Measurements from ENCODE around the gene CSH2.
"Not testable (repeated sequence)": the region's sequence is repeated elsewhere in the genome, so short reads cannot be mapped to it uniquely, and the experiment has no call there.

Gene CSH2

GRCh38 chr17:63896524-63897354 lies 23.3 kb upstream of the CSH2 start, which contains the start of gene CSH1:
Gene CSH1, minus strand, starts transcription at chr17:63896574. Its CDS starts 63 bp downstream, at chr17:63896511.
- DNase-seq (ENCODE audit: low spot score) = not testable (repeated sequence)

GRCh38 chr17:63894821-63895220 lies 21.3 kb upstream of the CSH2 start:
- DNase-seq (ENCODE audit: low spot score) = not testable (repeated sequence)

- not testable (repeated sequence) for DNase-seq (ENCODE audit: low spot score)
Observed at GRCh38 chr17:63894021-63894420, 20.5 kb upstream of the CSH2 start.

- not testable (repeated sequence) for DNase-seq (ENCODE audit: low spot score)
Observed at GRCh38 chr17:63892316-63893037, 19.0 kb upstream of the CSH2 start.

- not testable (repeated sequence) for DNase-seq (ENCODE audit: low spot score)
Observed at GRCh38 chr17:63889026-63889848, 15.8 kb upstream of the CSH2 start.

- DNase-seq (ENCODE audit: low spot score) = not testable (repeated sequence)
Observed at GRCh38 chr17:63885119-63885518, 11.6 kb upstream of the CSH2 start.

GRCh38 chr17:63882626-63883126 lies 9.2 kb upstream of the CSH2 start:
- not testable (repeated sequence) for DNase-seq (ENCODE audit: low spot score)

GRCh38 chr17:63881935-63882601 lies 8.6 kb upstream of the CSH2 start, which contains the start of gene GH2:
Gene GH2, minus strand, starts transcription at chr17:63881944. Its CDS starts 143 bp downstream, at chr17:63881801.
- peak; percentile 72 for DNase-seq (ENCODE audit: low spot score)

GRCh38 chr17:63881337-63881736 lies 7.9 kb upstream of the CSH2 start:
- DNase-seq (ENCODE audit: low spot score) = not testable (repeated sequence)

GRCh38 chr17:63880706-63881105 lies 7.2 kb upstream of the CSH2 start:
- no peak for DNase-seq (ENCODE audit: low spot score)

GRCh38 chr17:63878413-63878812 lies 4.9 kb upstream of the CSH2 start:
- not testable (repeated sequence) for DNase-seq (ENCODE audit: low spot score)

GRCh38 chr17:63874693-63875092 lies 1.2 kb upstream of the CSH2 start:
- not testable (repeated sequence) for DNase-seq (ENCODE audit: low spot score)

- not testable (repeated sequence) for DNase-seq (ENCODE audit: low spot score)
Observed at GRCh38 chr17:63874061-63874626, 667 bp upstream of the CSH2 start.

- DNase-seq (ENCODE audit: low spot score) = not testable (repeated sequence)
Observed at GRCh38 chr17:63871646-63872365, 1.7 kb downstream of the CSH2 start.

- not testable (repeated sequence) for DNase-seq (ENCODE audit: low spot score)
Observed at GRCh38 chr17:63870292-63870665, 3.2 kb downstream of the CSH2 start.

- not testable (repeated sequence) for DNase-seq (ENCODE audit: low spot score)
Observed at GRCh38 chr17:63869491-63870291, 3.8 kb downstream of the CSH2 start.

- DNase-seq (ENCODE audit: low spot score) = not testable (repeated sequence)
Observed at GRCh38 chr17:63866625-63867024, 6.9 kb downstream of the CSH2 start.

- no peak for DNase-seq (ENCODE audit: low spot score)
Observed at GRCh38 chr17:63859257-63859656, 14.2 kb downstream of the CSH2 start.

GRCh38 chr17:63856425-63856824 lies 17.1 kb downstream of the CSH2 start:
- not testable (repeated sequence) for DNase-seq (ENCODE audit: low spot score)
